GM19023 (cell line): ENCODE results near the gene PLSCR3.
A peak's percentile ranks its signal among the peaks of the same experiment; 100 is the strongest.

Experiments
- ATAC-seq: cut with Tn5 transposase; IDR thresholded peaks from one replicate; pipeline ENCODE4 v1.9.1; 2021; ENCODE audit warnings: mild to moderate bottlenecking, moderate library complexity; ENCODE audit not compliant: unreplicated experiment

The PLSCR3 gene

DNA sequence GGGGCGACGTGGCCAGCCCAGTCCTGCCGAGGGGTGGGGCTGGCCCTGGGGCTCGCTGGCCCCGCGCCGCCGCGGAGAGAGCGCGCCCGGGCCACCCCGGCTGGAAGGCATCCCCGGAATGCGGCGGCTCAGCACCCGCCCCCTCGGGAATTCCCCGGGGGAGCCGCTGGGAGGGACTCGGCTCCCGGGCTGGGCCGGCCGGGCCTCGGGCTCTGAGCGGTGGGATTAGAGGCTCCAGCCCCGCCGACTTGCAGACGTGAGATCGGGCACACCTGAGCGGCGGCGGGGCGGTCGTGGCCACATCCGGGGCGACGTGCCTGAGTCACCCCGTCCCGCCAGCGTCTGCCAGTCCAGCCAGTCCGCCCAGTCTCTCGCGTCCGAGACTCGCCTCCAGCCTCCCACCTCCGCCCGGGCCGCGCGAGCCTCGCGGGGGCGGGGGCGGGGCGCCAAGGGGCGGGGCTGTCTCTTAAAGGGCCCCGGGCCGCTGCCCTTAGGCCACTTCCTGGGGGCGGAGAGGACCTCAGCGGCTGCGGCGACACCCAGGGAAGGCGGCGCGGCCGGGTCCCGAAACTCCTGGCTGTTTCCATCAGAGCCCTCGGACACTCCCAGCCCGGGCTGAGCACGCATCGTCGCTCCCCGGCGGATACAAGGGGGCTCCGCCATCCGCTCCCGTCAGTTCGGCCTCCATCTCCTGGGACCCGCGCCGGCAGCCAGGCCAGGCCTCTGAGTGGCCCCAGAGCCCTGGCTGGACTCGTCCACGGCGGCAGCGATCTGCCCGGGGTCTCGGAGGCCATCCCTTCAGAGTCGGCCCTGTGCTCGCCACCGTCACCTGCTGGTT lies 42.4 kb downstream of the PLSCR3 start, which contains the start of gene KCTD11:
TSS of gene KCTD11 (plus strand) at position 498 of the 838 bp plus-strand sequence.
- ATAC-seq = peak; percentile 65

DNA sequence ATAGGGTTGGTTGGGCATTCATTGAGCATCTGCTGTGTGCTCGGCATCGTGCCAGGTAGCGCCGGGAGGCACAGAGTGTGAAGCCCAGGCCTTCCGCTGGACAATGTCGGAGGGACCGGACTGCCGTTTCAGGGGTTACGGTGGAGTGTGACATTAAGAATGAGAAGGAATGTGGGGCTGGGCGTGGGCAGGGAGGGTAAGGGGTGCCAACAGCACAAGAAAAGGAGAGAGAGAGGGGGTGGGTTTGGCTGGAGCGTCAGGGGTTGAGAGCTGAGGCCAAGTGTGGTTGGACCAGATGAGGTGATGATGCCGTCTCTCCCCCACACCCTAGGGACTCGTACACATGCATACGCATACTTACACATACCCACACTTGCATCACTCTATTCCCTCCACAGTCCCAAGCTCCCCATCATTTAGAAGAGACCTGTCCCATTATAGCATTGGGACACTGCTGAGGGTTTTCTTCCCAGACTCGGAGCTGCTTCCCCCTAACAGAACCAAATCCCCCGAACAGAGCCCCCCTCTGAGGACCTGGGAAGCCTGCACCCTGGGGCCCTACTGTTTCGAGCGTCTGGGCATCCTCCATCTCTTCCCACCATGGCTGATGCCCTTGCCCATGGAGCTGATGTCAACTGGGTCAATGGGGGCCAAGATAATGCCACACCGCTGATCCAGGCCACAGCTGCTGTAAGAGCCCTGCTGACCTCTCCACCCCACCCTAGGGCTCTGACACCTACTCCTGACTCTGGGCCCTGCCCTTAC lies 45.7 kb downstream of the PLSCR3 start:
- ATAC-seq = no peak

DNA sequence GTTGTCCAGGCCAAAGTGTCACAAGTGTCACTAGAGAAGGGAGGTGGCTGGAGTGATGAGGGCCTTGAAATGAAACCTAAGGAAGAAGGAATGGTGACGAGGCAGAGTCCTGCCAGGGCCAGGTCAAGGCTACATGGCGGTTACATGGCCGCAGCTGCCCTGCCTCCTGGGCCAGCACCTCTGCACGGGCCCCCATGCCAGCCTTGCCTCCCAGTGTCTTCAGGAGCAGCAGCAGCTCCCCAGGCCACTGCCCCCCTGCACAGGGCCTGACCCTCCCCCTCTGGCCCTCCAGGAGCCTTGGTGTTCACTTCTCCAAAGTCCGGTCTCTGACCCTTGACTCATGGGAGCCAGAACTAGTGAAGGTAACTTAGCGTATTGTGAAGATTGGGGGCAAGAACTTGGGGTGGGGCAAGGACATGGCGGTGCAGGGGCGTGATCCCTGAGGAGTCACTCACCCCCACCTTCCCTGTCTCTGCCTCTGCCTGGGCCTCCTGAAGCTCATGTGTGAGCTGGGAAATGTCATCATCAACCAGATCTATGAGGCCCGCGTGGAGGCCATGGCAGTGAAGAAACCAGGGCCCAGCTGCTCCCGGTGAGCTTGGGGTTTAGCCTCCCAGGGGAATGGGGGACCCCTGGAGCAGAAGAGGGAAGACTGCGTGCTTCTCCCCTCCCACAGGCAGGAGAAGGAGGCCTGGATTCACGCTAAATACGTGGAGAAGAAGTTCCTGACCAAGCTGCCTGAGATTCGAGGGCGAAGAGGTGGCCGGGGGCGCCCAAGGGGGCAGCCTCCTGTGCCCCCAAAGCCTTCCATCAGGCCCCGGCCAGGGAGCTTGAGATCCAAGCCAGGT lies 46.5 kb downstream of the PLSCR3 start:
- no peak for ATAC-seq

DNA sequence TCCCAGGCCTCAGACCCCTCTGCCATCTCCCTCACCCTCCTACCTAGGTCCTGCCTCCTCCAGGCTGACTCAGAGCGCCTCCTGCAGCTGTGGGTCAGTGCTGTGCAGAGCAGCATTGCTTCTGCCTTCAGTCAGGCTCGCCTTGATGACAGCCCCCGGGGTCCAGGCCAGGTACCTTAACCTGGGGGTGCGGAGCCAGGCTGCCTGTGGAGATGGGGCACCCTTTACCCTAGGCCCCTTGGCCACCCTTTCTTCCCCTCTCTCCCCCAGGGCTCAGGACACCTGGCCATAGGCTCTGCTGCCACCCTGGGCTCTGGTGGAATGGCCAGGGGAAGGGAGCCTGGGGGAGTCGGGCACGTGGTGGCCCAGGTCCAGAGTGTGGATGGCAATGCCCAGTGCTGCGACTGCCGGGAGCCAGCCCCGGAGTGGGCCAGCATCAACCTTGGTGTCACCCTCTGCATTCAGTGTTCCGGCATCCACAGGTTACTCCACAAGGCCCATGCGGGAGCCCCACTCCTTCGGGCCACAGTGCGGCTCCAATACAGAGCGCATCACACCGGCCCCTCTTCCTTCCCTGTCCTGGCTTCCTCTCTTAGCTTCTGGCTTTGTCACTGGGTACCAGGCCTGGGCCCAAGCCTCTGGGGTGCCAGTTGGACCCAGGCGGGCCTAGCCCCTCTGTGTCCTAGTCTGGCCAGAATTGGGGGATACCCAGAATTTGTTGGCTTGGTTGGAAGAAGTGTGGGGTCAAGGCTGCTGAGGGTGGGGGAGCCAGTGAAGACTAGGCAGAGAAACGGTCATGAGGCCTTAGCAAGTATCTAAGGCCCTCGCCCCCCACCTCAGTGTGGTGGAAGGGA lies 47.3 kb downstream of the PLSCR3 start:
- no peak for ATAC-seq

DNA sequence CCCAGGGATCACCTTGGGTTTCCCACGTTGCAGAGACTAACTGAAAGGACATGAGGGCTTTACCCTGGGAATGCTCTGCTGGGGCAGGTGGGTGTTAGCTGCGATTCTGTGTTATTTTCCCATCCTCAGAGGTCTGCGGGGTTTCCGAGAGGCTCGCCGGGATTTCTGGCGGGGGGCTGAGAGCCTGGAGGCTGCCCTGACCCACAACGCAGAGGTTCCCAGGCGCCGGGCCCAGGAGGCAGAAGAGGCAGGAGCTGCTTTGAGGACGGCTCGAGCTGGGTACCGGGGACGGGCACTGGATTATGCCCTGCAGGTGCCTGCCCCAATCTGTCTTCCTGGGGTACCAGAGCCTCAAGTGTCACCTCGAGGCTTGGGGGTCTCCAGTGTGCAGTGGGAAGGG lies 51.1 kb downstream of the PLSCR3 start:
- no peak for ATAC-seq

DNA sequence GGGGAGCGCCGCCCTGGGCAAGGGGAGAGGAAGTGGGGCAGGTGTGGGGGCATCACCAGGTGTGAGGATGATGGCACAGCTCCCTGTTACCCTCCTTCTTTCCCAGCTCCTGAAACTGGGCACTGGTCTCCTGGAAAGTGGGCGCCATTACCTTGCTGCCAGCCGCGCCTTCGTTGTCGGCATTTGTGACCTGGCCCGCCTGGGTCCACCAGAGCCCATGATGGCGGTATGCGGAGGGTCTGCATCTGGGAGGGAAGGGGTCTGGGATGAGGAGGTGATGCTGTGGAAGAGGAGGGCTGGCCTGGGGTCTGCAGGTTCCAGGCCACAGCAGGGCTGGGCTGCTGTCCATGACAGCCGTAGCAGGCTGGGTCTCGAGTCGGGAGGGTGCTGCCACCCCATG lies 52.5 kb downstream of the PLSCR3 start:
- no peak for ATAC-seq

DNA sequence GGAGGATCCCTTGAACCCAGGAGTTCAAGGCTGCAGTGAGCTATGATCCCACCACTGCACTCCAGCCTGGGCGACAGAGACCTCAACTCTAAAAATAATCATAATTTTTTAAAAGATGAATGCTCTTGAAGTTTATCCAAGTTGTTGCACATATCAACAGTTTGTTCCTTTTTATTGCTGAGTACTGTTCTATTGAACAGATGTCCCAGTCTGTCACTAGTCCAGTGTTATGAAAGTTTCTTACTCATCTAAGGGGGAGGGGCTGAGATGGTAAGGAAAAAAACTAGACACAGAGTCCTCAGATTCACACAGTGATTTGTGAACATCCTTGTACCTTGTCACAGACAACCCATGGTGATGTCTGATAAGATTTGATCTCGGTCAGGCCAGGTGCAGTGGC lies 54.1 kb downstream of the PLSCR3 start:
- no peak for ATAC-seq
